DMS153 (cell line): ENCODE measurements around the gene CRCP.
"Not testable (repeated sequence)": the region's sequence is repeated elsewhere in the genome, so short reads cannot be mapped to it uniquely, and the experiment has no call there.

Source experiments
- DNase-seq: peaks from one replicate; lab custom pipeline; 2025; lab: John Stamatoyannopoulos, UW

CRCP gene

GRCh38 chr7:66114743-66115649, at the start of gene CRCP:
CRCP (plus strand) TSS chr7:66114847; CDS start chr7:66114963, 116 bp downstream.
- peak; percentile 7 for DNase-seq

- no peak for DNase-seq
Observed at GRCh38 chr7:66069732-66070131, 44.9 kb upstream of the CRCP start.

GRCh38 chr7:66070222-66070621, 44.4 kb upstream of the CRCP start:
- no peak for DNase-seq

- DNase-seq = not testable (repeated sequence)
Observed at GRCh38 chr7:66072208-66072607, 42.4 kb upstream of the CRCP start.

- peak; percentile 80 for DNase-seq
Observed at GRCh38 chr7:66075590-66076461, 38.8 kb upstream of the CRCP start, which contains the start of gene ASL. ASL (plus strand) TSS chr7:66075819; CDS start chr7:66076082, 263 bp downstream.

GRCh38 chr7:66076462-66077329, 38.0 kb upstream of the CRCP start:
- no peak for DNase-seq

- no peak for DNase-seq
Observed at GRCh38 chr7:66078067-66078466, 36.6 kb upstream of the CRCP start.

- no peak for DNase-seq
Observed at GRCh38 chr7:66082083-66082482, 32.6 kb upstream of the CRCP start.

- DNase-seq = no peak
Observed at GRCh38 chr7:66082886-66083415, 31.7 kb upstream of the CRCP start.

GRCh38 chr7:66083677-66084076, 31.0 kb upstream of the CRCP start:
- no peak for DNase-seq

GRCh38 chr7:66088861-66089838, 25.5 kb upstream of the CRCP start:
- DNase-seq = no peak

GRCh38 chr7:66092654-66093053, 22.0 kb upstream of the CRCP start:
- DNase-seq = no peak

GRCh38 chr7:66095010-66095409, 19.6 kb upstream of the CRCP start:
- DNase-seq = no peak

- no peak for DNase-seq
Observed at GRCh38 chr7:66099232-66099550, 15.5 kb upstream of the CRCP start.

GRCh38 chr7:66099551-66100407, 14.9 kb upstream of the CRCP start:
- peak; percentile 75 for DNase-seq

- no peak for DNase-seq
Observed at GRCh38 chr7:66100408-66101050, 14.1 kb upstream of the CRCP start.

GRCh38 chr7:66102168-66102567, 12.5 kb upstream of the CRCP start:
- DNase-seq = not testable (repeated sequence)

- not testable (repeated sequence) for DNase-seq
Observed at GRCh38 chr7:66103994-66104393, 10.7 kb upstream of the CRCP start.

GRCh38 chr7:66105263-66105748, 9.3 kb upstream of the CRCP start:
- no peak for DNase-seq
